Measurements from ENCODE around the gene APOC4.
"Not testable (repeated sequence)": the region's sequence is repeated elsewhere in the genome, so short reads cannot be mapped to it uniquely, and the experiment has no call there.

The APOC4 gene, protein sequence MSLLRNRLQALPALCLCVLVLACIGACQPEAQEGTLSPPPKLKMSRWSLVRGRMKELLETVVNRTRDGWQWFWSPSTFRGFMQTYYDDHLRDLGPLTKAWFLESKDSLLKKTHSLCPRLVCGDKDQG

DNA sequence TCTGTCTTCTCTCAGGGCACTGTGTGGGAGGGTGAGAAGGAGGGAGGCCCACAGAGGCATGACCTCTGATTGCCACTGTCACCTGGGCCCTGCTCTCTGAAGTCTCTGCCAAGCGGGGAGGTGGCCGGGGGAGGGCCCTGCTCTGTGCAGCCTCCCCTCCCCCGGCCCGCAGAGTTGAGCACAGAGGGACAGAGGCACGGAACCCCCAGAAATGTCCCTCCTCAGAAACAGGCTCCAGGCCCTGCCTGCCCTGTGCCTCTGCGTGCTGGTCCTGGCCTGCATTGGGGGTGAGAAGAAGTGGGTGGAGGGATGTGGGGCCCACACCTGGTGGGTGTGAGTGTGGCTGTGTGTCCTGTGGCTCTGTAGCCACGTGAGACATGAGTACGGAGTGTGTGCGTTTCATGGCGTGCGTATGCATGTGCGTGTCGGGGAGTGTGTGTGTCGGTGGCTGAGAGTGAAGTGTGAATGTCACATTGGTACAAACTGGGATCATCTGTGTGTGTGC, at the start of gene APOC4:
Gene APOC4 (plus strand): TSS at position 171 of the 505 bp plus-strand sequence. CDS start 41 bp downstream, at position 212.
- FAIRE-seq, result no peak

DNA sequence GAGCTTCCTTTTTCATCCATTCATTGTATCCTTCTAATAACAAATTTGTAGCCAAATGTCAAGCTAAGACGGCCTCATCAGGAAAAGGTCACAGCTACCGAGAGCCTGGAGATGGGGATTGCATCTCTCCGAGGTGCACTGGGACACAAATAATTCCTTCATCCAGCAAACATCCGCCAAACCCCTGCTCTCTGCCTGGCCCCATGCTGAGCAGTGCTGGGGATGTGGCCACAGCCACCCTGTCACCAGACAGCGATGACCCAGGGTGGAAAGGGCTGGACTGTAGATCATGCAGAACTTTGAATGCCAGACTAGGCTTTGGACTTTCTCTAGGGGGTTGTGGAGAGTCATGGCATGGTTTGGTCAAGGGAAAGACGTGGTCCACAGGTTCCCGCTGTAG, 49.1 kb upstream of the APOC4 start:
- no peak for FAIRE-seq

DNA sequence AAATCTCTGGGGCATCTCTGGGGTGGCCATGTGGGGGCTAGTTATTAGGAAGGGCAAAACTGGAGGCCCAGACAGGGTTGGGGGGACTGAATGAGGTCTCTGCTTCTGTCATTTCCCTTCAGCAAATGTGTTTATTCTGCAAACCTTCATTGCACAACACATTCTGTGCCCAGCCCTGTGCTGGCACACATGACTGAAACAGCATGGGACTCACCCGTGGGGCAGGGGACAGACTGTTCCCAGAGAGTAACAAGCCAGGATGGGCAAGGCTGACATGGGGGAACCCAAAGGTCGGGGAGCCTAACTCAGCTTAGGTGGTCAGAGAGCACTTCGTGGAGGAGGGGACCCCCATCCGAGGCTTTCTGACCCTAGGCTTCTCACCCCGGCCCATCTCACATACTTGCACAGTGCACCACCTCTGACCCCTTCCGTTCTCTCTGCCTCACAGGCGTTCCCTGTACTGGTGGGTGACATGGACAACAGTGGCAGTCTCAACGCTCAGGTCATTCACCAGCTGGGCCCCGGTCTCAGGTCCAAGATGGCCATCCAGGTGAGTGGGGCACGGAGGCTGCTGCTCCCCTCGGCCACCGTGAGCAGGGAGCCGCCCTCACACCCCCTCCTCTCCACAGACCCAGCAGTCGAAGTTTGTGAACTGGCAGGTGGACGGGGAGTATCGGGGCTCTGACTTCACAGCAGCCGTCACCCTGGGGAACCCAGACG, 48.5 kb upstream of the APOC4 start:
- FAIRE-seq, result no peak

DNA sequence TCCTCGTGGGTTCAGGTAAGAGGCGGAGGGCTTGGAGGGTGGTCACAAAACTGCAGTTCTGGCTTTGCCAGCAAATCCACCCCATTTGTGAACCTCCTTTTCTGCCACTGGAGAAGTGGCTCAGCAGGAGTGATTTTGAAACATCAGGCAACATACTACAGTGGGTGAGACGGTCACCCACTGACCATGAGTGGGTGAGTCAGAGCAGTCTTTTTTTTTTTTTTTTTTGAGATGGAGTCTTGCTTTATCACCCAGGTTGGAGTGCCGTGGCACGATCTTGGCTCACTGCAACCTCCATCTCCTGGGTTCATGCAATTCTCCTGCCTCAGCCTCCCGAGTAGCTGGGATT, 48.0 kb upstream of the APOC4 start:
- no peak for FAIRE-seq

DNA sequence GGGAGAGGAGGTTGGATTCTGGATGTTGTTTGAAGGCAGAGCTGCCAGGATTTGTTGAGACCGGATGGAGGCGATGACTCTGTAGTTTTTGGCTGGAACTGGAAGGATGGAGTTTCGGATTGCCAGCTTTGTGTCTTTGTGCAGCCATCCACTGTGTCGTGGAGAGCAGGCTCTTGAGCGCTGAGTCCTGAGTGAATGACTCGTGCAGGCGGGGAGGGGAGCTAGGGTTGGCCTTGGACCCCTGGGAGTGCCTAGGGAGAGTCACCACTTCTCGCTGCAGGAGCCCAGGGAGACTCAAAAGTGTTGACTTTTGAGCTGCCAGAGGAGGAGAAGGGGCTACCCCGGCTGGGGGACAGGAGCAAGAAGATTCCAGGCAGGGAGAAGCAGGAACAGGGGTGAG, 47.1 kb upstream of the APOC4 start:
- FAIRE-seq, result no peak

DNA sequence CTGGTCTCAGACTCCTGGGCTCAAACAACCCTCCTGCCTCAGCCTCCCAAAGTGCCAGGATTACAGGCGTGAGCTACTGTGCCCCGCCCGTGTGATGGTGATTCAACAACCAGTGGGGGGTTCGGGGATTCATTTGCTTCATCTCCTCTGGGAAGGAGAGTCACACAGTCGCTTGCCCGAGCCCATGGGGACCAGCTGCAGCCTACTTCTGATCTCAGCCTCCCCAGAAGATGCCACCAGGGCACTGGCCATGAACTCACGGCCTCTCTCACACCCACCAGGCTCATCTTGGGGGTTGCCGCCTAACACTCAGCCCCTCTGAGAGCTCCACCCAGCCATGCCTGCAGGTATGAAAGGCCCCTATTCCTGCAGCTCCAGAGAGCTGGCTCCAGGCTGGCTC, 44.2 kb upstream of the APOC4 start:
- no peak for FAIRE-seq

DNA sequence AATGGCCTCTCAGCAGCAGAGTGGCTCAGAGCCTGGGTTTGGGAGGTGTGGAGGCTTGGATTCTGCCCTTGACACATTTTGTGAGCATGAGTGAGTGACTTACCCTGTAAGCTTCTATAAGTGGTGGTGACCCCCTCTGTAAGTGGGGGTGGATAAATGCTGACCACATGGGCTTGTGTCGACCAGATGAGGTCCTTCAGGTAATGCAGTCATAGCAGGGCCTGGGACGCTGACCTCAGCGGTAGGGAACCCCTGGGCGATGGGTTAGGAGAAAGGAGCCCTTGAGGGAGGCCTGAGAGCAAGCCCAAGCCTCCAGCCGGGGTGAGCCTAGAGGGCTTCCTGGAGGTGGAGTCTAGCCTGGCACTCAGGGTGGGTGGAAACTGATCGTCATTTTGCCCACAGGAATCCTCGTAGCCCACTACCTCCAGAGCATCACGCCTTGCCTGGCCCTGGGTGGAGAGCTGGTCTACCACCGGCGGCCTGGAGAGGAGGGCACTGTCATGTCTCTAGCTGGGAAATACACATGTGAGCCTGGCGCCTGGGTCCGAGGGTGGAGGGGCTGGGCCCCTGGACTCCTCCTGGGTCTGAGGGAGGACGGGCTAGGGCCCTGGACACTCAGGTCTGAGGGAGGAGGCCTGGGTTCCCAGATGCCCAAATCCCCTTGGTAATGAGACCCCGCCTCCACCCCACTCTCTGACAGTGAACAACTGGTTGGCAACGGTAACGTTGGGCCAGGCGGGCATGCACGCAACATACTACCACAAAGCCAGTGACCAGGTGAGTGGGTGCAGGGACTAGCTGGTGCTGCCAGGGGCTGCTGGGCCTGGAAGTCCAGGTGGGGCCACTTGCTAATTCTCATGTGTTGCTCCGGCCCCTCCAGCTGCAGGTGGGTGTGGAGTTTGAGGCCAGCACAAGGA, 41.5 kb upstream of the APOC4 start:
- no peak for FAIRE-seq

DNA sequence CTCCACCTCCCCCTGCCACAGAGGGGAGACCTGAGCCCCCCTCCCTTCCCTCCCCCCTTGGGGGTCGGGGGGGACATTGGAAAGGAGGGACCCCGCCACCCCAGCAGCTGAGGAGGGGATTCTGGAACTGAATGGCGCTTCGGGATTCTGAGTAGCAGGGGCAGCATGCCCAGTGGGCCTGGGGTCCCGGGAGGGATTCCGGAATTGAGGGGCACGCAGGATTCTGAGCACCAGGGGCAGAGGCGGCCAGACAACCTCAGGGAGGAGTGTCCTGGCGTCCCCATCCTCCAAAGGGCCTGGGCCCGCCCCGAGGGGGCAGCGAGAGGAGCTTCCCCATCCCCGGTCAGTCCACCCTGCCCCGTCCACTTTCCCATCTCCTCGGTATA, 38.8 kb upstream of the APOC4 start:
- FAIRE-seq, result no peak

DNA sequence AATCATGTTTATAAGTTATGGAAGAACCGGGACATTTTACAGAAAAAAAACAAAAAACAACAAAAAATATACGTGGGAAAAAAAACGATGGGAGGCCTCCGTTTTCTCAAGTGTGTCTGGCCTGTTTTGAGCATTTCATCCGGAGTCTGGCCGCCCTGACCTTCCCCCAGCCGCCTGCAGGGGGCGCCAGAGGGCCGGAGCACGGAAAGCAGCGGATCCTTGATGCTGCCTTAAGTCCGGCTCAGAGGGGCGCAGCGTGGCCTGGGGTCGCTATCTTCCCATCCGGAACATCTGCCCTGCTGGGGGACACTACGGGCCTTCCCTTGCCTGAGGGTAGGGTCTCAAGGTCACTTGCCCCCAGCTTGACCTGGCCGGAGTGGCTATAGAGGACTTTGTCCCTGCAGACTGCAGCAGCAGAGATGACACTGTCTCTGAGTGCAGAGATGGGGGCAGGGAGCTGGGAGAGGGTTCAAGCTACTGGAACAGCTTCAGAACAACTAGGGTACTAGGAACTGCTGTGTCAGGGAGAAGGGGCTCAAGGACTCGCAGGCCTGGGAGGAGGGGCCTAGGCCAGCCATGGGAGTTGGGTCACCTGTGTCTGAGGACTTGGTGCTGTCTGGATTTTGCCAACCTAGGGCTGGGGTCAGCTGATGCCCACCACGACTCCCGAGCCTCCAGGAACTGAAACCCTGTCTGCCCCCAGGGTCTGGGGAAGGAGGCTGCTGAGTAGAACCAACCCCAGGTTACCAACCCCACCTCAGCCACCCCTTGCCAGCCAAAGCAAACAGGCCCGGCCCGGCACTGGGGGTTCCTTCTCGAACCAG, 38.2 kb upstream of the APOC4 start:
- no peak for FAIRE-seq

DNA sequence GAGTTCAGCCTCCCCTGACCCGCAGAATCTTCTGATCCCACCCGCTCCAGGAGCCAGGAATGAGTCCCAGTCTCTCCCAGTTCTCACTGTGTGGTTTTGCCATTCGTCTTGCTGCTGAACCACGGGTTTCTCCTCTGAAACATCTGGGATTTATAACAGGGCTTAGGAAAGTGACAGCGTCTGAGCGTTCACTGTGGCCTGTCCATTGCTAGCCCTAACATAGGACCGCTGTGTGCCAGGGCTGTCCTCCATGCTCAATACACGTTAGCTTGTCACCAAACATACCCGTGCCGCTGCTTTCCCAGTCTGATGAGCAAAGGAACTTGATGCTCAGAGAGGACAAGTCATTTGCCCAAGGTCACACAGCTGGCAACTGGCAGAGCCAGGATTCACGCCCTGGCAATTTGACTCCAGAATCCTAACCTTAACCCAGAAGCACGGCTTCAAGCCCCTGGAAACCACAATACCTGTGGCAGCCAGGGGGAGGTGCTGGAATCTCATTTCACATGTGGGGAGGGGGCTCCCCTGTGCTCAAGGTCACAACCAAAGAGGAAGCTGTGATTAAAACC, 37.5 kb upstream of the APOC4 start:
- FAIRE-seq, result no peak

DNA sequence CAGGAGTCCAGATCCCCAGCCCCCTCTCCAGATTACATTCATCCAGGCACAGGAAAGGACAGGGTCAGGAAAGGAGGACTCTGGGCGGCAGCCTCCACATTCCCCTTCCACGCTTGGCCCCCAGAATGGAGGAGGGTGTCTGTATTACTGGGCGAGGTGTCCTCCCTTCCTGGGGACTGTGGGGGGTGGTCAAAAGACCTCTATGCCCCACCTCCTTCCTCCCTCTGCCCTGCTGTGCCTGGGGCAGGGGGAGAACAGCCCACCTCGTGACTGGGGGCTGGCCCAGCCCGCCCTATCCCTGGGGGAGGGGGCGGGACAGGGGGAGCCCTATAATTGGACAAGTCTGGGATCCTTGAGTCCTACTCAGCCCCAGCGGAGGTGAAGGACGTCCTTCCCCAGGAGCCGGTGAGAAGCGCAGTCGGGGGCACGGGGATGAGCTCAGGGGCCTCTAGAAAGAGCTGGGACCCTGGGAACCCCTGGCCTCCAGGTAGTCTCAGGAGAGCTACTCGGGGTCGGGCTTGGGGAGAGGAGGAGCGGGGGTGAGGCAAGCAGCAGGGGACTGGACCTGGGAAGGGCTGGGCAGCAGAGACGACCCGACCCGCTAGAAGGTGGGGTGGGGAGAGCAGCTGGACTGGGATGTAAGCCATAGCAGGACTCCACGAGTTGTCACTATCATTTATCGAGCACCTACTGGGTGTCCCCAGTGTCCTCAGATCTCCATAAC, 36.4 kb upstream of the APOC4 start, which contains the start of gene APOE:
Gene APOE (plus strand): TSS at position 360 of the 724 bp plus-strand sequence. CDS start 829 bp downstream, outside the sequence.
- FAIRE-seq, result no peak

DNA sequence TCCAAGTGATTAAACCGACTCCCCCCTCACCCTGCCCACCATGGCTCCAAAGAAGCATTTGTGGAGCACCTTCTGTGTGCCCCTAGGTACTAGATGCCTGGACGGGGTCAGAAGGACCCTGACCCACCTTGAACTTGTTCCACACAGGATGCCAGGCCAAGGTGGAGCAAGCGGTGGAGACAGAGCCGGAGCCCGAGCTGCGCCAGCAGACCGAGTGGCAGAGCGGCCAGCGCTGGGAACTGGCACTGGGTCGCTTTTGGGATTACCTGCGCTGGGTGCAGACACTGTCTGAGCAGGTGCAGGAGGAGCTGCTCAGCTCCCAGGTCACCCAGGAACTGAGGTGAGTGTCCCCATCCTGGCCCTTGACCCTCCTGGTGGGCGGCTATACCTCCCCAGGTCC, 34.4 kb upstream of the APOC4 start:
- no peak for FAIRE-seq

DNA sequence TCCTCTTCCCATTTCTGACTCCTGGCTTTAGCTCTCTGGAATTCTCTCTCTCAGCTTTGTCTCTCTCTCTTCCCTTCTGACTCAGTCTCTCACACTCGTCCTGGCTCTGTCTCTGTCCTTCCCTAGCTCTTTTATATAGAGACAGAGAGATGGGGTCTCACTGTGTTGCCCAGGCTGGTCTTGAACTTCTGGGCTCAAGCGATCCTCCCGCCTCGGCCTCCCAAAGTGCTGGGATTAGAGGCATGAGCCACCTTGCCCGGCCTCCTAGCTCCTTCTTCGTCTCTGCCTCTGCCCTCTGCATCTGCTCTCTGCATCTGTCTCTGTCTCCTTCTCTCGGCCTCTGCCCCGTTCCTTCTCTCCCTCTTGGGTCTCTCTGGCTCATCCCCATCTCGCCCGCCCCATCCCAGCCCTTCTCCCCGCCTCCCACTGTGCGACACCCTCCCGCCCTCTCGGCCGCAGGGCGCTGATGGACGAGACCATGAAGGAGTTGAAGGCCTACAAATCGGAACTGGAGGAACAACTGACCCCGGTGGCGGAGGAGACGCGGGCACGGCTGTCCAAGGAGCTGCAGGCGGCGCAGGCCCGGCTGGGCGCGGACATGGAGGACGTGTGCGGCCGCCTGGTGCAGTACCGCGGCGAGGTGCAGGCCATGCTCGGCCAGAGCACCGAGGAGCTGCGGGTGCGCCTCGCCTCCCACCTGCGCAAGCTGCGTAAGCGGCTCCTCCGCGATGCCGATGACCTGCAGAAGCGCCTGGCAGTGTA, 33.8 kb upstream of the APOC4 start:
- FAIRE-seq, result no peak

DNA sequence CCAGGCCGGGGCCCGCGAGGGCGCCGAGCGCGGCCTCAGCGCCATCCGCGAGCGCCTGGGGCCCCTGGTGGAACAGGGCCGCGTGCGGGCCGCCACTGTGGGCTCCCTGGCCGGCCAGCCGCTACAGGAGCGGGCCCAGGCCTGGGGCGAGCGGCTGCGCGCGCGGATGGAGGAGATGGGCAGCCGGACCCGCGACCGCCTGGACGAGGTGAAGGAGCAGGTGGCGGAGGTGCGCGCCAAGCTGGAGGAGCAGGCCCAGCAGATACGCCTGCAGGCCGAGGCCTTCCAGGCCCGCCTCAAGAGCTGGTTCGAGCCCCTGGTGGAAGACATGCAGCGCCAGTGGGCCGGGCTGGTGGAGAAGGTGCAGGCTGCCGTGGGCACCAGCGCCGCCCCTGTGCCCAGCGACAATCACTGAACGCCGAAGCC, 33.2 kb upstream of the APOC4 start:
- FAIRE-seq, result no peak

DNA sequence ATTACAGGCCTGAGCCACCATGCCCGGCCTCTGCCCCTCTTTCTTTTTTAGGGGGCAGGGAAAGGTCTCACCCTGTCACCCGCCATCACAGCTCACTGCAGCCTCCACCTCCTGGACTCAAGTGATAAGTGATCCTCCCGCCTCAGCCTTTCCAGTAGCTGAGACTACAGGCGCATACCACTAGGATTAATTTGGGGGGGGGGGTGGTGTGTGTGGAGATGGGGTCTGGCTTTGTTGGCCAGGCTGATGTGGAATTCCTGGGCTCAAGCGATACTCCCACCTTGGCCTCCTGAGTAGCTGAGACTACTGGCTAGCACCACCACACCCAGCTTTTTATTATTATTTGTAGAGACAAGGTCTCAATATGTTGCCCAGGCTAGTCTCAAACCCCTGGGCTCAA, 32.3 kb upstream of the APOC4 start:
- FAIRE-seq, result no peak

DNA sequence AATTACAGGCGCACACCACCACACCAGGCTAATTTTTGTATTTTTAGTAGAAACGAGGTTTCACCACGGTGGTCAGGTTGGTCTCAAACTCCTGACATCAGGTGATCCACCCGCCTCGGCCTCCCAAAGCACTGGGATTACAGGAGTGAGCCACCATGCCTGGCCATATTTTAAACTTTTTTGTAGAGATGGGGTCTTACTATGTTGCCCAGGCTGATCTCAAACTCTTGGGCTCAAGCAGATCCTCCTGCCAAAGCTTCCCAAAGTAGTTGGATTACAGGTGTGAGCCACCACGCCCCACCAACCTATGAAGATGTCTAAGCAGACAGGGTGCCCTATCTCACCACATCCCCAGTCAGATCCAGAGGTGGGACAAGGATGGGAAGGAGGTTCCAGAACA, 30.1 kb upstream of the APOC4 start:
- not testable (repeated sequence) for FAIRE-seq

DNA sequence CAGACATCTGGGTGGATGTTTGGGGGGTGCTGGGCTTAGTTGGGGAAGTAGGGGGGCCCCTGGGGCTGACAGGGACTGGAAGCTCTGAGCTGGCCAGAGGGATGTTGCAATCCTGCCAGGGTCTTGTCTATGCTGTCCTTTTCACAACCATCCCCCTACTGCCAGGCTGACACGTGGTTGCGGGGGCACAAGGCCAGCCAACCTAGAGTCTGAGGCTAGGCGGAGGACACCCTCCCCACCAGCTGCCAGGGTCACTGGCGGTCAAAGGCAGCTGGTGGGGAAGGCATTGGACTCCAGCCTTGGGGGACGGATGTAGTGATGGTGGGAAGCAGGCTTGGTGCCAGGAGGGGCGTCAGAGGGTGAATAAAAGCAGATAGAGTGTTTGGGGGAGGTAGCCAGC, 29.2 kb upstream of the APOC4 start:
- FAIRE-seq, result no peak

DNA sequence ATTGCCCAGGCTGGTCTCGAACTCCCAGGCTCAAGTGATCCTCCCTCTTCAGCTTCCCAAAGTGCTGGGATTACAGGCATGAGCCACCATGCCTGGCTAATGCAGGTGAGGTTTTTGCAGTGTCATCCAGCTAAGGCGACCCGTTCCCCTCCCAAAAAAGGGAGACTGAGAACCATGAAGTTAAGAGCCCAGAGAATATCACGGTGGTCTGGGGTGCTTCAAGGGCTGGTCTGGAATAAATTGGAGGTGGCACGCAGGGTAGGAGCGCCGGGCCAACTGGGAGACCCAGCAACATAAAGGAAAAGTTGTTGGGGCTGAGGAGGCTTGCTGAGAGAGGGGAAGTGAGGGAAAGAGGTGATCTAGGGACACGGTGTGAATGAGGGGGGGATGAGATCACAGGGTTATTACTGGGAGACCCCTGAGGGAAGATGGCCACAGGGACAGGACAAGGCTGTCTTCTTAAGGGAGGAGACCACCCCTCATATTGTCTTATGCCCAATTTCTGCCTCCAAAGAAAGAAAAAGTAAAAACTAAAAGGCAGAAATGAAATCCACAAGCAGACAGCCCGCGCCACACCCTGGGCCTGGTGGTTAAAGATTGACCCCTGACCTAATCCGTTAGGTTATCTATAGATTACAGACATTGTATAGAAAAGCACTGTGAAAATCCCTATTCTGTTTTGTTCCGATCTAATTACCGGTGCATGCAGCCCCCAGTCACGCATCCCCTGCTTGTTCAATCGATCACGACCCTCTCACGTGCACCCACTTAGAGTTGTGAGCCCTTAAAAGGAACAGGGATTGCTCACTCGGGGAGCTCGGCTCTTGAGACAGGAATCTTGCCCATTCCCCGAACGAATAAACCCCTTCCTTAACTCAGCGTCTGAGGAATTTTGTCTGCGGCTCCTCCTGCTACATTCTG, 28.3 kb upstream of the APOC4 start:
- FAIRE-seq, result not testable (repeated sequence)

DNA sequence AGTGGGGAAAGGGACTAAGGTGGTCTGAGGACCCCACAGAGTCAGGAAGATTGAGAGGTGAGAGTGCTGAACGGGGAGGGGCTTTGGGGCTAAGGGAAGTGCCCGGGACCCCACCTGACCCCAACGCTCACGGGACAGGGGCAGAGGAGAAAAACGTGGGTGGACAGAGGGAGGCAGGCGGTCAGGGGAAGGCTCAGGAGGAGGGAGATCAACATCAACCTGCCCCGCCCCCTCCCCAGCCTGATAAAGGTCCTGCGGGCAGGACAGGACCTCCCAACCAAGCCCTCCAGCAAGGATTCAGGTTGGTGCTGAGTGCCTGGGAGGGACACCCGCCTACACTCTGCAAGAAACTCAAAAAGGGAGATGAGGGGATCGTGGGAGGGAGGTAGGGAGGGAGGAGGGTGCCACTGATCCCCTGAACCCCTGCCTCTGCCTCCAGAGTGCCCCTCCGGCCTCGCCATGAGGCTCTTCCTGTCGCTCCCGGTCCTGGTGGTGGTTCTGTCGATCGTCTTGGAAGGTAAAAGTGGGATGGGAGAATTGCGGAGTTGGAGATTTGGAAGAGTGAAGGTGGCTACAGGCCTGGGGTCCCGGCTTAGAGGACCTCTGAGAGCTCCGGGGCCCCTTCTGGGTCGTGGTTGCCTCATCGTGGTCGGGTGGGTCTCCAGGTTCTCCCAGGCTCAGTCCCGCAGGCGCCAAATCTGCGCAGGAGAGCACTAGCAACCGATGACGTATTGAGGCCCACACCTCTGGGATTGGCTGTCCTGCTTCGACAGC, 27.4 kb upstream of the APOC4 start, which contains the start of gene APOC1:
Gene APOC1 (plus strand): TSS at position 176 of the 774 bp plus-strand sequence. CDS start 284 bp downstream, at position 460.
- FAIRE-seq, result not testable (repeated sequence)
